GM23338 (cell line): ENCODE data around the gene MINK1.
A peak's percentile ranks its signal among the peaks of the same experiment; 100 is the strongest.

ENCODE experiments used
- CREB1 ChIP-seq: fragments of 250-450 bp; sonication (Bioruptor Pico); IDR thresholded peaks from 2 replicates; pipeline ENCODE4 v1.5.0; 2020; ENCODE audit warnings: low read depth, mild to moderate bottlenecking, moderate library complexity
- CTCF ChIP-seq, 2 experiments: fragments of 200-600 bp in 1 of 2; sonication (generic) in 1 of 2; conservative IDR thresholded peaks; 2 replicates each; pipeline versions ENCODE4 v1.5.1 to v1.6.1; 2016 to 2017; ENCODE audit warnings: antibody characterized with exemption in 2 of 2, low read depth in 2 of 2, mild to moderate bottlenecking in 2 of 2, moderate library complexity in 1 of 2
- ETS1 ChIP-seq: IDR thresholded peaks from 2 replicates; pipeline ENCODE4 v1.6.1; 2016; ENCODE audit warnings: antibody characterized with exemption
- EZH2 ChIP-seq: fragments of 200-600 bp; sonication (generic); IDR thresholded peaks from one replicate; pipeline ENCODE4 v1.8.0; 2017; ENCODE audit warnings: antibody characterized with exemption, mild to moderate bottlenecking, low read depth; ENCODE audit not compliant: unreplicated experiment
- EZH2phosphoT487 ChIP-seq: fragments of 200-600 bp; sonication (generic); IDR thresholded peaks from one replicate; pipeline ENCODE4 v1.8.1; 2018; ENCODE audit warnings: antibody characterized with exemption; ENCODE audit not compliant: unreplicated experiment
- JUNB ChIP-seq: IDR thresholded peaks from one replicate; pipeline ENCODE4 v1.6.1; 2016; ENCODE audit warnings: antibody characterized with exemption; ENCODE audit not compliant: unreplicated experiment
- NANOG ChIP-seq: IDR thresholded peaks from 2 replicates; pipeline ENCODE4 v1.6.1; 2016; ENCODE audit warnings: antibody characterized with exemption, borderline replicate concordance
- POLR2AphosphoS5 ChIP-seq: IDR thresholded peaks from 2 replicates; pipeline ENCODE4 v1.6.1; 2016; ENCODE audit warnings: antibody characterized with exemption, low read depth
- REST ChIP-seq: IDR thresholded peaks from one replicate; pipeline ENCODE4 v1.6.1; 2018; ENCODE audit warnings: antibody characterized with exemption; ENCODE audit not compliant: unreplicated experiment
- STAT1 ChIP-seq: IDR thresholded peaks from one replicate; pipeline ENCODE4 v1.6.1; 2016; ENCODE audit warnings: antibody characterized with exemption; ENCODE audit not compliant: unreplicated experiment
- ZNF114 ChIP-seq: fragments of 250-450 bp; sonication (Bioruptor Pico); IDR thresholded peaks from 2 replicates; pipeline ENCODE4 v1.5.0; 2020; ENCODE audit warnings: mild to moderate bottlenecking, moderate library complexity

- TF ChIP-seq CTCF (conservative IDR thresholded peaks at IDR 0.05; ENCODE audit: low read depth in 2 of 2): no peak
- TF ChIP-seq CREB1 (CRISPR knock-in tag): peak; percentile 92
- TF ChIP-seq POLR2AphosphoS5: no peak; the same call in 1 of the 2 replicates
- no peak for TF ChIP-seq EZH2
- TF ChIP-seq JUNB: no peak
- no peak for TF ChIP-seq ETS1
- TF ChIP-seq ZNF114 (CRISPR knock-in tag): no peak
- TF ChIP-seq REST: no peak
- no peak for TF ChIP-seq EZH2phosphoT487
- no peak for TF ChIP-seq NANOG
- no peak for TF ChIP-seq STAT1
These were observed 67.3 kb downstream of the MINK1 start for GRCh38 chr17:4900231-4901107.
